ENCODE measurements around the gene FBRSL1.
"Not testable (repeated sequence)": the region's sequence is repeated elsewhere in the genome, so short reads cannot be mapped to it uniquely, and the experiment has no call there.

FBRSL1 gene

GRCh38 chr12:132453361-132454192 lies 36.4 kb upstream of the FBRSL1 start:
- no peak for DNase-seq (ENCODE audit: low read depth)

GRCh38 chr12:132454193-132454932 lies 35.6 kb upstream of the FBRSL1 start:
- DNase-seq (ENCODE audit: low read depth) = no peak

GRCh38 chr12:132454933-132455418 lies 35.0 kb upstream of the FBRSL1 start:
- no peak for DNase-seq (ENCODE audit: low read depth)

- no peak for DNase-seq (ENCODE audit: low read depth)
Observed at GRCh38 chr12:132455565-132455964, 34.4 kb upstream of the FBRSL1 start.

- DNase-seq (ENCODE audit: low read depth) = no peak
Observed at GRCh38 chr12:132456186-132456943, 33.6 kb upstream of the FBRSL1 start.

- no peak for DNase-seq (ENCODE audit: low read depth)
Observed at GRCh38 chr12:132456944-132457495, 32.9 kb upstream of the FBRSL1 start.

GRCh38 chr12:132458441-132458840 lies 31.5 kb upstream of the FBRSL1 start:
- no peak for DNase-seq (ENCODE audit: low read depth)

GRCh38 chr12:132458846-132459641 lies 30.9 kb upstream of the FBRSL1 start:
- DNase-seq (ENCODE audit: low read depth) = no peak

GRCh38 chr12:132460571-132460970 lies 29.4 kb upstream of the FBRSL1 start:
- no peak for DNase-seq (ENCODE audit: low read depth)

- no peak for DNase-seq (ENCODE audit: low read depth)
Observed at GRCh38 chr12:132461526-132461925, 28.4 kb upstream of the FBRSL1 start.

GRCh38 chr12:132462788-132463187 lies 27.2 kb upstream of the FBRSL1 start:
- DNase-seq (ENCODE audit: low read depth) = no peak

GRCh38 chr12:132463284-132463924 lies 26.5 kb upstream of the FBRSL1 start:
- DNase-seq (ENCODE audit: low read depth) = not testable (repeated sequence)

GRCh38 chr12:132464304-132464703 lies 25.6 kb upstream of the FBRSL1 start:
- DNase-seq (ENCODE audit: low read depth) = not testable (repeated sequence)

GRCh38 chr12:132464820-132465219 lies 25.1 kb upstream of the FBRSL1 start:
- no peak for DNase-seq (ENCODE audit: low read depth)

- DNase-seq (ENCODE audit: low read depth) = no peak
Observed at GRCh38 chr12:132465269-132466190, 24.4 kb upstream of the FBRSL1 start.

GRCh38 chr12:132466241-132467201 lies 23.4 kb upstream of the FBRSL1 start:
- no peak for DNase-seq (ENCODE audit: low read depth)

- no peak for DNase-seq (ENCODE audit: low read depth)
Observed at GRCh38 chr12:132467511-132467910, 22.4 kb upstream of the FBRSL1 start.

GRCh38 chr12:132469423-132469822 lies 20.5 kb upstream of the FBRSL1 start:
- DNase-seq (ENCODE audit: low read depth) = no peak
